ENCODE data around the gene HPGDS. TPM values are rescaled to one million over a fixed set of nuclear protein-coding genes. Genes with fewer than 3 reads are reported as not detected.
"Not testable (repeated sequence)": the region's sequence is repeated elsewhere in the genome, so short reads cannot be mapped to it uniquely, and the experiment has no call there.

HPGDS gene
- total and polyA plus RNA-seq, 10 of the 15 experiments (the other 5 are each of a cell fraction or from before 2014, with no cell fraction given) = not detected

- H3K27ac ChIP-seq (ENCODE audit: control insufficient read depth, insufficient read depth); in situ Hi-C loops (cut with MboI); H4K20me1 ChIP-seq (ENCODE audit: control insufficient read depth, insufficient read depth); H3K36me3 ChIP-seq (ENCODE audit: control insufficient read depth in 2 of 2, insufficient read depth in 2 of 2, low read length in 1 of 2); RAD21 ChIA-PET (ENCODE audit: unreplicated experiment); H3K4me3 ChIP-seq; intact Hi-C loops (cut with micrococcal nuclease; ENCODE audit: unreplicated experiment); H2AFZ ChIP-seq (ENCODE audit: control insufficient read depth, low read depth, low read length); H3K27me3 ChIP-seq (replicated peaks in 1 of 2; ENCODE audit: control insufficient read depth in 2 of 2, insufficient read depth in 2 of 2, low read length in 1 of 2); SMC1A ChIA-PET (ENCODE audit: uncharacterized antibody, unreplicated experiment); BruUV-seq (replicated peaks); POLR2A ChIA-PET; FAIRE-seq; H3K79me2 ChIP-seq (ENCODE audit: control insufficient read depth, insufficient read depth, low read length); H3K4me1 ChIP-seq (ENCODE audit: control insufficient read depth, insufficient read depth, low read length); H3K4me2 ChIP-seq (ENCODE audit: control insufficient read depth, insufficient read depth); CTCF ChIA-PET; H3K9ac ChIP-seq (ENCODE audit: control insufficient read depth, insufficient read depth, low read length); H3K9me3 ChIP-seq (replicated peaks; ENCODE audit: control insufficient read depth, insufficient read depth, low read length); DNase-seq (ENCODE audit: low read depth, low spot score); ATAC-seq: not testable (repeated sequence)
- 33% methylated on average over 3 of the region's 3 CpGs for WGBS (ENCODE audit: insufficient coverage, insufficient replicate concordance, low lambda C conversion rate, missing lambda C conversion rate)
These were observed 42.8 kb upstream of the HPGDS start for GRCh38 chr4:94385452-94385851.

- 13% methylated on average over 5 of the region's 5 CpGs for WGBS (ENCODE audit: insufficient coverage, insufficient replicate concordance, low lambda C conversion rate, missing lambda C conversion rate)
- FAIRE-seq; intact Hi-C loops (cut with micrococcal nuclease; ENCODE audit: unreplicated experiment); H3K27me3 ChIP-seq (replicated peaks in 1 of 2; ENCODE audit: control insufficient read depth in 2 of 2, insufficient read depth in 2 of 2, low read length in 1 of 2); H3K4me2 ChIP-seq (ENCODE audit: control insufficient read depth, insufficient read depth); H3K27ac ChIP-seq (ENCODE audit: control insufficient read depth, insufficient read depth); in situ Hi-C loops (cut with MboI); H3K4me1 ChIP-seq (ENCODE audit: control insufficient read depth, insufficient read depth, low read length); SMC1A ChIA-PET (ENCODE audit: uncharacterized antibody, unreplicated experiment); H3K4me3 ChIP-seq; ATAC-seq; H3K79me2 ChIP-seq (ENCODE audit: control insufficient read depth, insufficient read depth, low read length); CTCF ChIA-PET; H4K20me1 ChIP-seq (ENCODE audit: control insufficient read depth, insufficient read depth); H3K9ac ChIP-seq (ENCODE audit: control insufficient read depth, insufficient read depth, low read length); BruUV-seq (replicated peaks); H3K9me3 ChIP-seq (replicated peaks; ENCODE audit: control insufficient read depth, insufficient read depth, low read length); RAD21 ChIA-PET (ENCODE audit: unreplicated experiment); H2AFZ ChIP-seq (ENCODE audit: control insufficient read depth, low read depth, low read length); H3K36me3 ChIP-seq (ENCODE audit: control insufficient read depth in 2 of 2, insufficient read depth in 2 of 2, low read length in 1 of 2); DNase-seq (ENCODE audit: low read depth, low spot score); POLR2A ChIA-PET: not testable (repeated sequence)
These were observed 40.3 kb upstream of the HPGDS start for GRCh38 chr4:94382891-94383290.

GRCh38 chr4:94378047-94378446 is 35.4 kb upstream of the HPGDS start:
- DNase-seq (ENCODE audit: low read depth, low spot score) = no peak
- Histone ChIP-seq H3K4me2 (ENCODE audit: control insufficient read depth, insufficient read depth) (no peak overlapping the region), H3K27ac (ENCODE audit: control insufficient read depth, insufficient read depth) (no peak overlapping the region), H3K4me1 (ENCODE audit: control insufficient read depth, insufficient read depth, low read length) (no peaks in the 10 kb centered on the region), H3K9ac (ENCODE audit: control insufficient read depth, insufficient read depth, low read length) (no peak overlapping the region), H3K4me3 (no peak overlapping the region), H4K20me1 (ENCODE audit: control insufficient read depth, insufficient read depth) (no peaks in the 10 kb centered on the region), H2AFZ (ENCODE audit: control insufficient read depth, low read depth, low read length) (no peak overlapping the region), H3K36me3 (ENCODE audit: control insufficient read depth in 2 of 2, insufficient read depth in 2 of 2, low read length in 1 of 2) (no peaks in the 10 kb centered on the region), H3K79me2 (ENCODE audit: control insufficient read depth, insufficient read depth, low read length) (no peaks in the 10 kb centered on the region), H3K27me3 (replicated peaks in 1 of 2; ENCODE audit: control insufficient read depth in 2 of 2, insufficient read depth in 2 of 2, low read length in 1 of 2) (no peaks in the 10 kb centered on the region; a peak in 1 of 4 replicates), H3K9me3 (replicated peaks; ENCODE audit: control insufficient read depth, insufficient read depth, low read length) (no peaks in the 10 kb centered on the region)
- in situ Hi-C loops (cut with MboI) (no loop called here), intact Hi-C loops (cut with micrococcal nuclease; ENCODE audit: unreplicated experiment) (no loop called here)
- no peak for FAIRE-seq
- ChIA-PET CTCF (no interaction called here), SMC1A (ENCODE audit: uncharacterized antibody, unreplicated experiment) (interaction anchor here (1.0 to 1.6 kb wide), 2 partner anchors 17 to 29 kb away, joined by 4 to 6 read pairs; no protein-coding TSS in a partner anchor), RAD21 (ENCODE audit: unreplicated experiment) (interaction anchor here (0.9 kb wide), 1 partner anchor 29 kb away, joined by 3 read pairs; no protein-coding TSS in a partner anchor), POLR2A (no interaction called here)
- no peak for ATAC-seq
- WGBS (ENCODE audit: insufficient coverage, insufficient replicate concordance, low lambda C conversion rate, missing lambda C conversion rate) = 49% methylated on average over 3 of the region's 3 CpGs
- BruUV-seq (replicated peaks) = no TSS peak
- TF ChIP-seq SMAD1 (IDR thresholded peaks at IDR 0.05; ENCODE audit: low read depth, partially characterized antibody) = no peak
- TF ChIP-seq, protein P1, sequence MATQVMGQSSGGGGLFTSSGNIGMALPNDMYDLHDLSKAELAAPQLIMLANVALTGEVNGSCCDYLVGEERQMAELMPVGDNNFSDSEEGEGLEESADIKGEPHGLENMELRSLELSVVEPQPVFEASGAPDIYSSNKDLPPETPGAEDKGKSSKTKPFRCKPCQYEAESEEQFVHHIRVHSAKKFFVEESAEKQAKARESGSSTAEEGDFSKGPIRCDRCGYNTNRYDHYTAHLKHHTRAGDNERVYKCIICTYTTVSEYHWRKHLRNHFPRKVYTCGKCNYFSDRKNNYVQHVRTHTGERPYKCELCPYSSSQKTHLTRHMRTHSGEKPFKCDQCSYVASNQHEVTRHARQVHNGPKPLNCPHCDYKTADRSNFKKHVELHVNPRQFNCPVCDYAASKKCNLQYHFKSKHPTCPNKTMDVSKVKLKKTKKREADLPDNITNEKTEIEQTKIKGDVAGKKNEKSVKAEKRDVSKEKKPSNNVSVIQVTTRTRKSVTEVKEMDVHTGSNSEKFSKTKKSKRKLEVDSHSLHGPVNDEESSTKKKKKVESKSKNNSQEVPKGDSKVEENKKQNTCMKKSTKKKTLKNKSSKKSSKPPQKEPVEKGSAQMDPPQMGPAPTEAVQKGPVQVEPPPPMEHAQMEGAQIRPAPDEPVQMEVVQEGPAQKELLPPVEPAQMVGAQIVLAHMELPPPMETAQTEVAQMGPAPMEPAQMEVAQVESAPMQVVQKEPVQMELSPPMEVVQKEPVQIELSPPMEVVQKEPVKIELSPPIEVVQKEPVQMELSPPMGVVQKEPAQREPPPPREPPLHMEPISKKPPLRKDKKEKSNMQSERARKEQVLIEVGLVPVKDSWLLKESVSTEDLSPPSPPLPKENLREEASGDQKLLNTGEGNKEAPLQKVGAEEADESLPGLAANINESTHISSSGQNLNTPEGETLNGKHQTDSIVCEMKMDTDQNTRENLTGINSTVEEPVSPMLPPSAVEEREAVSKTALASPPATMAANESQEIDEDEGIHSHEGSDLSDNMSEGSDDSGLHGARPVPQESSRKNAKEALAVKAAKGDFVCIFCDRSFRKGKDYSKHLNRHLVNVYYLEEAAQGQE (IDR thresholded peaks at IDR 0.05; ENCODE audit: low read depth, low read length) = no peak
- TF ChIP-seq, protein P2, sequence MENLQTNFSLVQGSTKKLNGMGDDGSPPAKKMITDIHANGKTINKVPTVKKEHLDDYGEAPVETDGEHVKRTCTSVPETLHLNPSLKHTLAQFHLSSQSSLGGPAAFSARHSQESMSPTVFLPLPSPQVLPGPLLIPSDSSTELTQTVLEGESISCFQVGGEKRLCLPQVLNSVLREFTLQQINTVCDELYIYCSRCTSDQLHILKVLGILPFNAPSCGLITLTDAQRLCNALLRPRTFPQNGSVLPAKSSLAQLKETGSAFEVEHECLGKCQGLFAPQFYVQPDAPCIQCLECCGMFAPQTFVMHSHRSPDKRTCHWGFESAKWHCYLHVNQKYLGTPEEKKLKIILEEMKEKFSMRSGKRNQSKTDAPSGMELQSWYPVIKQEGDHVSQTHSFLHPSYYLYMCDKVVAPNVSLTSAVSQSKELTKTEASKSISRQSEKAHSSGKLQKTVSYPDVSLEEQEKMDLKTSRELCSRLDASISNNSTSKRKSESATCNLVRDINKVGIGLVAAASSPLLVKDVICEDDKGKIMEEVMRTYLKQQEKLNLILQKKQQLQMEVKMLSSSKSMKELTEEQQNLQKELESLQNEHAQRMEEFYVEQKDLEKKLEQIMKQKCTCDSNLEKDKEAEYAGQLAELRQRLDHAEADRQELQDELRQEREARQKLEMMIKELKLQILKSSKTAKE (IDR thresholded peaks at IDR 0.05; ENCODE audit: low read depth, poor library complexity, severe bottlenecking) = no peak
- TF ChIP-seq ZSCAN29 (IDR thresholded peaks at IDR 0.05) = no peak
